Measurements from ENCODE around the gene STH.

STH gene

DNA sequence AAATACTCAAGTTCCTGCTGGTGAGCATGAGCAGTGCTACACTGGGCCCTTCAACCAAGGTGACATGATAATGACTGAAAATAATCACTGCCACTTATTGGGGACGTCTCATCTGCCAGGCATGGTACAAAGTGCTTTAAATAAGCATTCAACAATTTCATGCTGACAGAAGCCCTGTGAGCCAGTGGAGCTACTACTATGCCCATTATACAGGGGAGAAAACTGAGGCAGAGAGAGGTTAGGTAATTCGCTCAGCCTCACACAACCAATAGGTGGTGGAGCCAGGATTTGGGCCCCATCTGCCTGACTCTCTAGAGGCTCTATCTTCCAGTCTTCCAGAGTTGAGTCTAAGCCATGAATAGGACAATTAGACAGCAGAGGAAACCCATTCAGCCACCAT is 30.3 kb upstream of the STH start:
- no peak for DNase-seq

- DNase-seq: no peak
Observed at GRCh38 chr17:45969726-45970125, 29.3 kb upstream of the STH start.

DNA sequence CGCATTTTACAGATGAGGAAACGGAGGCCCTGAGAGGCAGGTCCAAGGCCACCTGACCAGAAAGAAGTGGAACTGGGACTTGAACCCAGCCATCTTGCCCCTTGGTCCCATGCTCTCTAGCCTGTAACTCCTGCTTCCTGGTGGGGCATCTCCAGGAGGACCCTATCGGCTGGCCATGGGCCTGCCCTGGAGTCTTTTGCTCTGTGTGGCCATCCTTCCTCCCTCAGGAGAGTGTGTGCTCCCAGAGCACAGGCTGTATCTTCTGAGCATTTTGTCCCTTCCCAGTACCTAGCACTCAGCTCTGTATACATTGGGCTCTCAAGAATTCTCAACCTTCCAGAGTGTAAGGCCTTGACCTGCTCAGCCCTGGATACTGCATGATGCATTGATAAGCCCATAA is 28.4 kb upstream of the STH start:
- DNase-seq: no peak

GRCh38 chr17:45971698-45972141 is 27.3 kb upstream of the STH start:
- no peak for DNase-seq

DNA sequence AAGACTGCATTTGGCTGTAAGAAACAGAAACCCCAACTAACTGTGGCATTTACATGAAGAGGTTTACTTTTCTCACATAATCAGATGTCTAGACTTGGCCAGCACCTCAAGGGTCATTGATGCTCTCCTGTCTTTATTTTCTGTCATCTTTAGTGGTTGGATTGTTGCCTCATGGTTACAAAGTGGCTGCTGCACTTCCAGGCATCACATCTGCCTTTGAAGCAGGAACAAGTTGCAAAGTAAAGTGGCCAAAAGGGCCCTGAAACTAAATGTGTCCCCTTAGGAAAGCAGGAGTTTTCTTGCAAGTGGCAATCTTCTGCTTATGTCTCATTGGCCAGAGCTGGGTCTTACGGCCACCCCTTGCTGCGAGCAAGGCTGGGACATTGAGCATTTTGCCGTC is 26.5 kb upstream of the STH start:
- no peak for DNase-seq

DNA sequence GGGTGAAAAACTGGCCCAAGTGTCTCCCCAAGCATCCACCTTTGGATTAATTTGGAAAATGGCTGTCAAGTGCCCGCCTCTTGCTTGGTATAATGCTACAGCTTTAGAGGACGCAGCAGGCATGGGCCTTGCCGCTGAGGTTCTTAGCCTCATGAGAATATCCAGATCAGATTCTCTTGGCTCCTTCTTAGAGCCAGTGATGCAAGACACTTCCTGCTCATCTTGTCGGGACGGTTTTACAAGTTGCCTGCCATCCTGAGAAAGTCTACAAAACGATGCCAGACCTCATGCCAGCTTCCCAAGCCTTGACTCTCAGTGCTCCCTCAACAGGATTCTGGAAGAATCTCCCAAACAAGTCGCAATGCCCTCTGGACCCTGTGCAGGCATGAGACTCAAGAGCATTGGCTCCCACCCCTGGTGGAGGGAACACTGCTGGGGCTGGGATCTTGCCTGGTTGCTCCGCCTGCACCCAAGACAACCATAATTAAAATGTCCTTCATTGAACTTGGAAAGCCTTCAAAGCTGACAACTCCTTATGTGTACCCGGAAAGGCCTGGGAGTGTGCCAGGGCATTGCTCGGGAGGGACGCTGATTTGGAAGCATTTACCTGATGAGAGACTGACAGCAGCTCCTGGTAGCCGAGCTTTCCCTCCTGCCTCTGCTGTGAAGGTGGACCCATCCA is 25.8 kb upstream of the STH start:
- DNase-seq: no peak

GRCh38 chr17:45973946-45974859 is 24.8 kb upstream of the STH start:
- no peak for DNase-seq

- no peak for DNase-seq
Observed at GRCh38 chr17:45974916-45975630, 24.0 kb upstream of the STH start.

GRCh38 chr17:45975640-45976295 is 23.3 kb upstream of the STH start:
- no peak for DNase-seq

- no peak for DNase-seq
Observed at GRCh38 chr17:45976391-45976754, 22.7 kb upstream of the STH start.

DNA sequence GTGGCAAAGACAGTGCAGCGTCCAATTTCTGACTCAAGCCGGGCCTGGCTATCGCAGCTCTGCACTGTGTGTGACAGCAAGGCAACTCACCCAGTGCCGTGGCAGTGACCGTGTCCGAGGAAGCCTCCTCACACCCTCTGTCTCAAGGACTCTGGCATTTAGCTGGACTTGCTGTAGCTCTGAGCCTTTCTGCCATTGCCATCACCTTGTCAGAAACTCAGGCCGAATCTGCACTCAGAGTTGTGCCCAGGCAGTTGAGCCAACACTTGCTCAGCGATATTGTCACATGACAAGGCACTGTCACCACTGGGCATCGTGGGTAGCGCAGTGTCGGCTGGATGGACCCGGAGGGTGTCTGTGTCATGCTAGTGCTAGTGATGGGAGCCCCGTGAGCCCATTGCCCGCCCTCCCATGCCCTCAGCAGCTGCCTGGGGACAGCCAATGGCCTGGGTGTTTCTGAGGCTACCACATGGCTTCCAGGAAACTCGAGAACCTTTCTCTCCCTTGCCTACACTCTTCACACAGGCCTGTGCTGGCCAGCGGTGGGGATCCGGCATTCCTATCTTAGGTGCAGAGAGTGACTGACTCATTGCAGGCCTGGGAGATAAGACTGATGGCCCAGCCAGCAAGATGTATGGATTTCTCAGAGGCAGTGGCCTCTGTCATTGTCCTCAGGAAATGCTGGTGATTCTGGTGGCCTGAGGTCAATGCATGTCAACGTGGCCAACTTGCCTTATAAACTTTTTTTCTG is 22.1 kb upstream of the STH start:
- DNase-seq: no peak

DNA sequence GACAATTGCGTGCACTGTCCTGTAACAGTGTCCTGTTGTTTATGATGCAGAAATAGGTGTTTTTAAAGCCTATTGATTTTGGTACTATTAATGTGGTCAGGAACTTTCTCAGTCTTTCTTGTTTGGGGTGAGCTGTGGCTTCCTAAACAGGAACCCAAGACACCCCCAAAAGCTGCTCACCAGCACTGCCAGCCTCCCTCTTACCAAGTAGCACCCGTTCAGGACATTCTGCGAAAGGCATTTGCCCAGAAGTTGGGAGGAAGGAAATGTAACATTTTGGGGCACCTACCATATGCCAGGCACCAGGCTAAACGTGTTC is 21.6 kb upstream of the STH start:
- no peak for DNase-seq

DNA sequence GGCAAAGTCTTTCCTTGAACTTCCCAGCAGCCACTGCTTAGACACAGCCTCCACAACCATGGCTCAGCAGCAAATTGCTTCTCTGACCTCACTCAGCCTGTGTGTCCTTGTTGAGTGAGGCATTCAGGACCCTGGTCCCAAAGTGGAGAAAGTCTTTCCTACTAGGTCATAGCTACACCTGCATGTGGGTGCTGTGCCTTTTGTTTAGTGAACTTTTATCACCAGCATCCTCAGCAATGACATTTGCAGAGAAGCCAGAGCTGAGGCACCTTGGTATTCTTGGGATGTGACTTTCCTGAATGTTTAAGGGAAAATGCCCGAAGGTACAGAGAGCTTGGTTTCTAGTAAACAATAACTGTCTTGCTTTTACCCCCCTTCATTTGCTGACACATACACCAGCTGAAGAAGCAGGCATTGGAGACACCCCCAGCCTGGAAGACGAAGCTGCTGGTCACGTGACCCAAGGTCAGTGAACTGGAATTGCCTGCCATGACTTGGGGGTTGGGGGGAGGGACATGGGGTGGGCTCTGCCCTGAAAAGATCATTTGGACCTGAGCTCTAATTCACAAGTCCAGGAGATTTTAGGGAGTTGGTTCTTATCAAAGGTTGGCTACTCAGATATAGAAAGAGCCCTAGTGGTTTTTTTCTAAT is 20.9 kb upstream of the STH start:
- DNase-seq: no peak

GRCh38 chr17:45979137-45979536 is 19.9 kb upstream of the STH start:
- no peak for DNase-seq

GRCh38 chr17:45980855-45981254 is 18.2 kb upstream of the STH start:
- no peak for DNase-seq

GRCh38 chr17:45981306-45981705 is 17.7 kb upstream of the STH start:
- no peak for DNase-seq

- DNase-seq: no peak
Observed at GRCh38 chr17:45982791-45983613, 16.0 kb upstream of the STH start.

- DNase-seq: no peak
Observed at GRCh38 chr17:45983614-45984310, 15.3 kb upstream of the STH start.

- no peak for DNase-seq
Observed at GRCh38 chr17:45984368-45984767, 14.7 kb upstream of the STH start.

- DNase-seq: no peak
Observed at GRCh38 chr17:45985447-45985846, 13.6 kb upstream of the STH start.

DNA sequence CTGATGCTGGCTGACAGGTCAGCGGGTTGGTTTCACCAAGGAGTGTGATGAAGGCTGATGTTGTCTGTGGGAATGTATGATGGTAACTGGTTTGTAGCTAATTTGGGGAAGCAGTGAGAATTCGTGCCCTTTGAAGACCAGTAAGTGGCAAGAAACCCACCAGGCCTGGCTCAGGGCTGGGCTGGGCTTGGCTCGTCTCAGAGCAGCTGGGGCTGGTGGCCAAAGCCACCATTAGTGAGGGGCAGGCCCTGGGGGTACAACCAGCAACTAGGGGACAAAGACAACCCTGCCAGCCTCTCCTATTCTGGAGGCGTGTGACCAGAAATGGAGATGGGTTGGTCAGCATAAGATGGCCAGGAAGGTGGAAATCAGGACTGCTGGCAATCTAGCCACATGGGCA is 13.0 kb upstream of the STH start:
- DNase-seq: no peak

All from bone marrow (tissue), 2 donors.